ENCODE measurements around the gene MUSTN1.

Gene MUSTN1

GRCh38 chr3:52834871-52835501, at the start of gene MUSTN1:
TSS of gene MUSTN1 (minus strand) at chr3:52835019. CDS start at chr3:52834948, 71 bp downstream.
- DNase-seq, result no peak

- DNase-seq, result no peak
These were observed 47.6 kb upstream of the MUSTN1 start for GRCh38 chr3:52882377-52882776.

GRCh38 chr3:52881871-52882270, 47.1 kb upstream of the MUSTN1 start:
- DNase-seq, result no peak

GRCh38 chr3:52880474-52880873, 45.7 kb upstream of the MUSTN1 start:
- no peak for DNase-seq

GRCh38 chr3:52880047-52880446, 45.2 kb upstream of the MUSTN1 start:
- no peak for DNase-seq

- no peak for DNase-seq
These were observed 44.8 kb upstream of the MUSTN1 start for GRCh38 chr3:52879581-52879980.

GRCh38 chr3:52879090-52879489, 44.3 kb upstream of the MUSTN1 start:
- no peak for DNase-seq

- no peak for DNase-seq
These were observed 42.3 kb upstream of the MUSTN1 start for GRCh38 chr3:52877085-52877484.

- no peak for DNase-seq
These were observed 40.2 kb upstream of the MUSTN1 start for GRCh38 chr3:52874864-52875587.

DNA sequence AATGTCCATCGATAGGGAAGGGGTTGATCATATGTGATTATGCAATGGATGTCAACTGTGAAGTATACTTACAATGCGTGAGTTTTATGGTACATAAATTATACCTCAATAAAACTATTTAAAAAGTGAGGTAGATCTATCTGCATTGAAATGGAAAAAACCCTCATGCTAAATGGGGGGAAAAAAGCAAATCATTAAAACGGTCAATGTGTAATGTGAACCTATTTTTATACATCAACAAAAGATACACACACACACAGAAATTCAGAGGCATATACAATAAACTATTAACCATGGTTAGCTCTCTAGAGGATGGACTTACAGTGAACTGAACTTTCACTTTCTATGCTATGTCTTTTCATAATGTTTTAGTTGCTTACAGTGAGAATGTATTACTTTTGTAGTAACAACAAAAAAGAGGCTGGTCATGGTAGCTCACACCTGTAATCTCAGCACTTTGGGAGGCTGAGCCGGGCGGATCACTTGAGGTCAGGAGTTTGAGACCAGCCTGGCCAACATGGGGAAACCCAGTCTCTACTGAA, 39.4 kb upstream of the MUSTN1 start:
- DNase-seq, result no peak

DNA sequence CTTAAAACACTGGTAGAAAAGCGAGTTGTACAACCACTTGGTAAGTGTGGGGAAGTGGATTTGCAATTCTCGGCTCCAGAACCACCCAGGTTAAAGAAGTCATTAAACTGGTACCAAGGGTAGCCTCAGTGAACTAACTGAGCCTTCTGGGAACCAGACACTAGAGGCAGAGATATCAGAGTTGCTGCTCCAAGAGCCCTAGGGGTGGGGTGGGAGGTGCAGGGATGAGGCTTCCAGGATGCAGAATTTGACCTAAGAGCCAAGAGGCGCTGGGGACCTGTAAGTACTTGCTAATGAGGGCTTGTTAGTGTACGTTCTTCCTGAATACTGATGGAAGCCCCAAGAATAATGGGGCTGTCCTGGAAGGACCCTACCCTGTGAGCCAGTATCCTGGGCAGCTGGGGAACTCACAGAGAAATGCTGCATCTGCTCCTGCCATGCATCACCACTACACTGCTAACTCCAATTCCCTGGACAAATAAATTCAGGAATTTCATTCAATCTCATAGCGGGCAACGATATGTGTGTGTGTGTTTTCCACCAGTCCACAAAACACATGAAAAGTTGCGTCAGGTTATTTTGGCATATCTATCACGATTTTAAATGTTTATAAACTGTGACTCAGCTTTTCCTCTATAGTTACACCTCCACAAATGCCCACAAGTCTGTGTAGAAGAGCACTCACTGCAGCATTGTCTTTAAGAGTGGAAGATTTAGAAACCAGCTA, 38.8 kb upstream of the MUSTN1 start:
- no peak for DNase-seq

DNA sequence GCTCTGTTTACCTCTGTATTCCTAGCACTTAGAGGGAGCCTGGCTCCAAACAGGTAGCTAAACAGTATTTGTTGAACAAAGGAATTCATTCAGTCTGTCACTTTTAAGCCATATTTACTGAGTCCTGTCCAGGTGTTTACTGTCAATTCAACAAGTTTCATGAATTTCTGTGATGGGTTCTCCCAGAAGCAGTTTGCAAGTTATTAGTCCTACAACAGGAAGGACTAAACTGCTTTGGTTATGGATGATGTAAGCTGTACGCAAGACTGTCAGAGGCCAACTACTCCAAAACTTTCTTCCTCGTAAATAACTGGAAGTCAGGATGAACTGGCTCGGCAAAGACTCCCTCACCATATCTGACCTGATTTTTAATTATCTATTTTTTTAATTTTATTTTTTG, 37.4 kb upstream of the MUSTN1 start:
- no peak for DNase-seq

GRCh38 chr3:52871761-52872160, 36.9 kb upstream of the MUSTN1 start:
- DNase-seq, result no peak

- DNase-seq, result no peak
These were observed 35.7 kb upstream of the MUSTN1 start for GRCh38 chr3:52870471-52870870.

GRCh38 chr3:52866427-52866826, 31.6 kb upstream of the MUSTN1 start:
- no peak for DNase-seq

GRCh38 chr3:52865994-52866393, 31.2 kb upstream of the MUSTN1 start:
- DNase-seq, result no peak

GRCh38 chr3:52860424-52860768, 25.6 kb upstream of the MUSTN1 start:
- no peak for DNase-seq

- DNase-seq, result no peak
These were observed 25.0 kb upstream of the MUSTN1 start for GRCh38 chr3:52859686-52860423.

- no peak for DNase-seq
These were observed 23.0 kb upstream of the MUSTN1 start for GRCh38 chr3:52857864-52858263.

DNA sequence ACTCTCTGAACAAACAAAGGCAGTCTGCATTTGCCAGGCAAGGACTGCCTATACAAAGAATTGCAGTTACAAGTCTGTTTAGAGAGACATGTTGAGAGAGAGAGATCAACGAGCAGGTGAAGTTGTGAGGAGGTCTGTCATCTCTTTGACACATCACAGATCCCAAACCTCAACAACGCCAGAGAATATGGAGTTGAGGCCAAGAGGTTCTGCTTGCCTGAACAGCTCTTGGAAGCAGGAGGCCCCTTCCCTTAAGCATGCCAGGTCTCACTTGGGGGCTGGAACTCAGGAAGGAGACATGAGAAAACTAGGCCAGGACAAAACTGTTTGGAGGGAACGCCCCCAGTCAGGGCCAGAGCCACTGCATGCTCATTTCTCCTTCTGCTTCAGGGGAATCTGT, 22.3 kb upstream of the MUSTN1 start:
- DNase-seq, result no peak

GRCh38 chr3:52856666-52857065, 21.8 kb upstream of the MUSTN1 start:
- no peak for DNase-seq

- DNase-seq, result no peak
These were observed 19.2 kb upstream of the MUSTN1 start for GRCh38 chr3:52854013-52854412.

GRCh38 chr3:52852419-52852818, 17.6 kb upstream of the MUSTN1 start:
- no peak for DNase-seq

Data from activated naive CD4-positive, alpha-beta T cell (primary cell).